Measurements from ENCODE around the gene REEP6.

REEP6 gene

DNA sequence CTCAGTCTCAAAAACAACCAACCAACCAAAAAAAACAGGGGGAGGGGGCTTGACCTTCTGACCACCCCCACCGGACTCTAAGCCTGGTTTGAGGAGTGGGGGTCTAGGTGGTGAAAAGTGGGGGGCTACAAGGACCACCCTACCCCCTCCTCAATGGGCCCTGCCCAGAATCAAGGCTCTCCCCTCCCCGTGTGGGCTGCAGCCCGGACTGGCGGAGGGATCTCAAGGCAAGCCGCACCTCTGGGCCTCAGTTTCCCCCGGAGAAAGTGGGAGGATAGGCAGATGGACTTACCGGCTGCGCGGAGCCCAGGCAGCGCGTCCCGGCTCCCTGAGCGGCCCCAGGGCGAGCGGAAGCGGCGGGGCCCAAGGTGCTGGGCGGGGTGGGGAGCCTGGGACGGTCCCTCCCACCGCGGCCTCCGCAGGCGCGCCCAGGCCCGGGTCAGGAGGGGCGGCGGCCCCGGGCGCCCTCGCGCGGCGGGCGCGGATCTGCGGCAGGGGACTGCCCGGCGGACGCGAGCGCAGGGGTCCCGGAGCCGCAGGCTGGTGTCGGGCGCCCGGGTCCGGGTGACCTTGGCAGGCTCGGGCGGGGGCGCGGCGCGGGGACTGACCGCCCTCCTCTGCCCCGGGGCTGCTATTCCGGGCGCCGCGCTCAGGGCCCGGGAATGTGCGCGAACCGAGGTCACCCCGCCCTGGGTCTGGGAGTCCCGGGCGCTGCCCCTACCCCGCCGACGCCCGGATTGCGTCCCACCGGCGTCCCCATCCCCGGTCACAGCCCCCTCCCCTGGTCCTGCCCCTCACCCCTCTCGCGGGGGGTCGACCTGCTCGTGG, 21.9 kb downstream of the REEP6 start, which contains the start of gene ADAMTSL5:
Gene ADAMTSL5 (minus strand): TSS at position 349 of the 828 bp plus-strand sequence. CDS start 2,076 bp downstream, outside the sequence.
- Histone ChIP-seq H2AFZ (ENCODE audit: low read depth) (peak within 1 kb of the TSS; percentile 44; the same call in 1 of the 2 replicates), H4K20me1 (ENCODE audit: insufficient read depth) (no peaks in the 10 kb centered on the region), H3K27ac (no peak within 1 kb of the TSS), H3K36me3 (ENCODE audit: insufficient read depth) (no peaks in the 10 kb centered on the region), H3K9ac (no peak within 1 kb of the TSS), H3K79me2 (ENCODE audit: insufficient read depth, low read depth) (no peaks in the 10 kb centered on the region), H3K27me3 (ENCODE audit: insufficient read depth, low read depth) (peaks cover 42% of the 10 kb centered on the region), H3K4me2 (peak within 1 kb of the TSS; percentile 67), H3K4me1 (ENCODE audit: low read depth, poor library complexity, severe bottlenecking) (peaks cover 6% of the 10 kb centered on the region), H3K4me3 (IDR thresholded peaks at IDR 0.05; ENCODE audit: insufficient read depth, low read depth, low read length) (no peak within 1 kb of the TSS)
- TF ChIP-seq, protein P1, sequence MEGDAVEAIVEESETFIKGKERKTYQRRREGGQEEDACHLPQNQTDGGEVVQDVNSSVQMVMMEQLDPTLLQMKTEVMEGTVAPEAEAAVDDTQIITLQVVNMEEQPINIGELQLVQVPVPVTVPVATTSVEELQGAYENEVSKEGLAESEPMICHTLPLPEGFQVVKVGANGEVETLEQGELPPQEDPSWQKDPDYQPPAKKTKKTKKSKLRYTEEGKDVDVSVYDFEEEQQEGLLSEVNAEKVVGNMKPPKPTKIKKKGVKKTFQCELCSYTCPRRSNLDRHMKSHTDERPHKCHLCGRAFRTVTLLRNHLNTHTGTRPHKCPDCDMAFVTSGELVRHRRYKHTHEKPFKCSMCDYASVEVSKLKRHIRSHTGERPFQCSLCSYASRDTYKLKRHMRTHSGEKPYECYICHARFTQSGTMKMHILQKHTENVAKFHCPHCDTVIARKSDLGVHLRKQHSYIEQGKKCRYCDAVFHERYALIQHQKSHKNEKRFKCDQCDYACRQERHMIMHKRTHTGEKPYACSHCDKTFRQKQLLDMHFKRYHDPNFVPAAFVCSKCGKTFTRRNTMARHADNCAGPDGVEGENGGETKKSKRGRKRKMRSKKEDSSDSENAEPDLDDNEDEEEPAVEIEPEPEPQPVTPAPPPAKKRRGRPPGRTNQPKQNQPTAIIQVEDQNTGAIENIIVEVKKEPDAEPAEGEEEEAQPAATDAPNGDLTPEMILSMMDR (conservative IDR thresholded peaks at IDR 0.05; ENCODE audit: low read depth, low read length), result no peak

DNA sequence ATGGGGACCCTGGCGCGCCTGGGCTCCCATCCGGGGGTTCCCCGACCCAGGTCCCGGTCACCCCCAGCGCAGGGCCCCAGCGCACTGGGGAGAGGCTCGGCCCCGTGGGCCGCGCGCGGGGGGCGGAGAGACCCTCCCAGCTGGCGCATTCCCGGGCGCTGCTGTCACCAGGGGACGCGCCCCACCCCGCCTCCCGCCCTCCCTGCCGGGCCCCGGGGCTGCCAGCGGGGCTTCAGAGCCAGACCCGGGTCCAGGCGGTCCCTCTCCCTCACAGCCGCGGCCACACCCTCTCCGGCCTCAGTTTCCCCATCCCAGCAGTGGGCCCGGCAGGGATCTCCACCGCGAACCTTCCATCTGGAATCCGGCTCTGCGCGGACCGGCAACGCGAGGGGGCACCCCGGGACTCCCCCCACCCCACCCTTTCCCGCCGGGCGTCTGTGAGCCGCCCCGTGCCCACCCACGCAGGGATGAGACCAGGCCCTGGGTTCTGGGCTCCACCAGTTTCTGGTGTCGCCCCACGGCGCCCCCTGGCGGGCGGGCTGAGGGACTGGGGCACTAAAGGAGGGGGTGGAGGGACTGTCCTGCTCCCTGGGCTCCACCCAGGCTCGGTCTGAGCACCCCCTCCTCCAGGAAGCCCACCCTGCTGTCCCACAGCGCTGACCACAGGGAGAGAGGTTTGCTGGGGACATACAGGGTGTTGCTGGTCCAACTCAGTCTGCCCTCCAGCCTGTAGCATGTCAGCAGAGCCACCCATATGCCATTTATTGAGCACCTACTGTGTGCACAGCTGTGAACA, 22.7 kb downstream of the REEP6 start:
- H3K4me2 ChIP-seq, result no peak overlapping the region
- H4K20me1 ChIP-seq (ENCODE audit: insufficient read depth), result no peaks in the 10 kb centered on the region
- H2AFZ ChIP-seq (ENCODE audit: low read depth), result 0 out of 2 replicates have a peak overlapping the region, but pooled peaks have one; percentile 34
- no peaks in the 10 kb centered on the region for H3K36me3 ChIP-seq (ENCODE audit: insufficient read depth)
- TF ChIP-seq, protein P1 (conservative IDR thresholded peaks at IDR 0.05; ENCODE audit: low read depth, low read length), result peak; percentile 74
- no peaks in the 10 kb centered on the region for H3K79me2 ChIP-seq (ENCODE audit: insufficient read depth, low read depth)
- H3K4me3 ChIP-seq (IDR thresholded peaks at IDR 0.05; ENCODE audit: insufficient read depth, low read depth, low read length), result no peak overlapping the region
- peaks cover 6% of the 10 kb centered on the region for H3K4me1 ChIP-seq (ENCODE audit: low read depth, poor library complexity, severe bottlenecking)
- H3K27me3 ChIP-seq (ENCODE audit: insufficient read depth, low read depth), result peaks cover 49% of the 10 kb centered on the region
- no peak overlapping the region for H3K9ac ChIP-seq
- H3K27ac ChIP-seq, result no peak overlapping the region

DNA sequence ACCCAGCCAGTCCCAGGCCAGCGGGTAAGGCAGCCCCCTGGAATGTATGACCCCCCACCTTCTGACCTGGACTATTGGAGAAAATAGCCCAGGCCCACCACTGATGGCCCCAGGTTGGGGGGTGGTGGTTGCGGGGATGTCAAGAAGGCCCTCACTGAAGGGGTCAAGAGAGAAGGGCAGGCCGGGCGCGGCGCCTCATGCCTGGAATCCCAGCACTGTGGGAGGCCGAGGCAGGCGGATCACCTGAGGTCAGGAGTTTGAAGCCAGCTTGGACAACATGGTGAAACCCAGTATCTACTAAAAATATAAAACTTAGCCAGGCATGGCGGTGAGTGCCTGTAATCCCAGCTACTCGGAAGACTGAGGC, 23.3 kb downstream of the REEP6 start:
- H2AFZ ChIP-seq (ENCODE audit: low read depth), result no peak overlapping the region
- TF ChIP-seq, protein P1 (conservative IDR thresholded peaks at IDR 0.05; ENCODE audit: low read depth, low read length), result no peak
- H3K4me3 ChIP-seq (IDR thresholded peaks at IDR 0.05; ENCODE audit: insufficient read depth, low read depth, low read length), result no peak overlapping the region
- H3K9ac ChIP-seq, result no peak overlapping the region
- peaks cover 44% of the 10 kb centered on the region for H3K27me3 ChIP-seq (ENCODE audit: insufficient read depth, low read depth)
- H3K79me2 ChIP-seq (ENCODE audit: insufficient read depth, low read depth), result no peaks in the 10 kb centered on the region
- no peaks in the 10 kb centered on the region for H3K36me3 ChIP-seq (ENCODE audit: insufficient read depth)
- no peak overlapping the region for H3K27ac ChIP-seq
- H4K20me1 ChIP-seq (ENCODE audit: insufficient read depth), result no peaks in the 10 kb centered on the region
- no peak overlapping the region for H3K4me2 ChIP-seq
- peaks cover 6% of the 10 kb centered on the region for H3K4me1 ChIP-seq (ENCODE audit: low read depth, poor library complexity, severe bottlenecking)

DNA sequence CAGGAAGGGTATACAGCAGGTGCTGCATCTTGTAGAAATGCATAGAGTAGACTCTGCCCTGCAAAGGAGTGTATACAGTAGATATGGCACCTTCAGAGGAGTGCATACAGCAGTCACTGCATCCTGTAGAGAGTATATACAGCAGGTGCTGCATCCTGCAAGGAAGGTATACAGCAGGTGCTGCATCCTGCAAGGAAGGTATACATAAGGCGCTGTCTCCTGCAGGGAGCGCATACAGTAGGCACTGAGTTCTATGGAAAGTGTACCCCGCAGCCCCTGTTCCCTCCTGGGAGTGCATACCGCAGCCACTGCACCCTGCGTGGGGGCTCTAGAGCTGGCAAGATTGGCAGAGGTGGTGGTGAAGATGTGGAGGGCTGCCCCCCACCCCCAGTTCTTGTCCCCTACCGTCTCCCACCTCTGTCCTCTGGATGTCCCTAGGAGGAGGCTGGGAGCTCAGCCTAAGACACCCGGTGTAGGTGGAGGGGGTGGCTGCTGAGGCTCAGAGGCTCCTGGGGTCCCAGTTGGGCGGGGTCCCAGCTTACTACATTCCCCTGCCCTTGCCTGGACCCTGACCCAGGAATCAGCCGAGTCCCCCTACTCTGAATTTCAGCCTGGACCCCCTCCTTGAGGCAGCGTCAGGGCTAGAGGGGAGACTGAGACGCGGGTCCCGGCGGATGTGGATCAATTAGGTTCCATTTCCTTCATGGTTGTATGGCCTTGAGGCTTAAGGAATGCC, 24.2 kb downstream of the REEP6 start:
- no peak overlapping the region for H3K4me2 ChIP-seq
- TF ChIP-seq, protein P1 (conservative IDR thresholded peaks at IDR 0.05; ENCODE audit: low read depth, low read length), result no peak
- no peak overlapping the region for H2AFZ ChIP-seq (ENCODE audit: low read depth)
- H3K36me3 ChIP-seq (ENCODE audit: insufficient read depth), result no peaks in the 10 kb centered on the region
- peaks cover 7% of the 10 kb centered on the region for H3K4me1 ChIP-seq (ENCODE audit: low read depth, poor library complexity, severe bottlenecking)
- H3K9ac ChIP-seq, result no peak overlapping the region
- peaks cover 36% of the 10 kb centered on the region for H3K27me3 ChIP-seq (ENCODE audit: insufficient read depth, low read depth)
- no peak overlapping the region for H3K27ac ChIP-seq
- no peaks in the 10 kb centered on the region for H4K20me1 ChIP-seq (ENCODE audit: insufficient read depth)
- H3K79me2 ChIP-seq (ENCODE audit: insufficient read depth, low read depth), result no peaks in the 10 kb centered on the region
- no peak overlapping the region for H3K4me3 ChIP-seq (IDR thresholded peaks at IDR 0.05; ENCODE audit: insufficient read depth, low read depth, low read length)
